HL-60 (cell line): ENCODE measurements around the gene PAK4.

Experiments used
- CTCF ChIP-seq: IDR thresholded peaks from one replicate; pipeline ENCODE4 v1.5.1; 2011; ENCODE audit warnings: low read length, control low read depth, inconsistent platforms; ENCODE audit not compliant: insufficient read depth
- POLR2AphosphoS5 ChIP-seq: IDR thresholded peaks from 2 replicates; pipeline ENCODE4 v1.6.1; 2012; ENCODE audit warnings: low read depth
- TF ChIP-seq, protein P1 (sequence below): IDR thresholded peaks from 2 replicates; pipeline ENCODE4 v1.6.1; 2012; ENCODE audit warnings: low read depth; ENCODE audit not compliant: insufficient replicate concordance

DNA sequence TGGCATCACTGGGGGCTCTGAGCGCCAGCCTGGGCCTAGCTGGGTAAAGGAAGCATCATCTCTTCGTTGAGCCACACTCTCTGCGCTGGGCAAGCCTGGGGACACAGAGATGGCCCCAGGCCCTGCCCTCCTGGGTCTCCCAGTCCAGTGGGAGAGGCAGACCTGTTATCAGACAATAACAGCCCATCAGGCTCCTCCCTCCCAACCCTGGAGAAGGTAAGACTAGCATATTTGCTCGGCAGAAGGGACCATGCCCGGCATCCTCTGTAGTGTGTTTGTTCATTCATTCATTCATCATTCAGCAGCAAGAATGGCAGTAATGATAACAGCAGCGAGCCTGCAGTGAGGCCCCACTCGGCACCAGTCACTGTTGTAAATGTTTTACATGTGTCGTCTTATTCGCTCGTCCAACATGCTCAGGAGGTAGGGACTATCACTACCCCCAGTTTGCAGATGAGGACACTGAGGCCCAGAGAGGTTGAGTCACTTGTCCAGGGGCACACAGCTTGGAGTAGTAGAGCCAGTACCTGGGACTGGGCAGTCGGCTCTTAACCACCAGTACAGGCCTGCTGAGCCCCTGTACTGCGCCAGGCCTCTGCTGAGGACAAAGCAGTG lies 33.2 kb downstream of the PAK4 start:
- TF ChIP-seq, protein P1, sequence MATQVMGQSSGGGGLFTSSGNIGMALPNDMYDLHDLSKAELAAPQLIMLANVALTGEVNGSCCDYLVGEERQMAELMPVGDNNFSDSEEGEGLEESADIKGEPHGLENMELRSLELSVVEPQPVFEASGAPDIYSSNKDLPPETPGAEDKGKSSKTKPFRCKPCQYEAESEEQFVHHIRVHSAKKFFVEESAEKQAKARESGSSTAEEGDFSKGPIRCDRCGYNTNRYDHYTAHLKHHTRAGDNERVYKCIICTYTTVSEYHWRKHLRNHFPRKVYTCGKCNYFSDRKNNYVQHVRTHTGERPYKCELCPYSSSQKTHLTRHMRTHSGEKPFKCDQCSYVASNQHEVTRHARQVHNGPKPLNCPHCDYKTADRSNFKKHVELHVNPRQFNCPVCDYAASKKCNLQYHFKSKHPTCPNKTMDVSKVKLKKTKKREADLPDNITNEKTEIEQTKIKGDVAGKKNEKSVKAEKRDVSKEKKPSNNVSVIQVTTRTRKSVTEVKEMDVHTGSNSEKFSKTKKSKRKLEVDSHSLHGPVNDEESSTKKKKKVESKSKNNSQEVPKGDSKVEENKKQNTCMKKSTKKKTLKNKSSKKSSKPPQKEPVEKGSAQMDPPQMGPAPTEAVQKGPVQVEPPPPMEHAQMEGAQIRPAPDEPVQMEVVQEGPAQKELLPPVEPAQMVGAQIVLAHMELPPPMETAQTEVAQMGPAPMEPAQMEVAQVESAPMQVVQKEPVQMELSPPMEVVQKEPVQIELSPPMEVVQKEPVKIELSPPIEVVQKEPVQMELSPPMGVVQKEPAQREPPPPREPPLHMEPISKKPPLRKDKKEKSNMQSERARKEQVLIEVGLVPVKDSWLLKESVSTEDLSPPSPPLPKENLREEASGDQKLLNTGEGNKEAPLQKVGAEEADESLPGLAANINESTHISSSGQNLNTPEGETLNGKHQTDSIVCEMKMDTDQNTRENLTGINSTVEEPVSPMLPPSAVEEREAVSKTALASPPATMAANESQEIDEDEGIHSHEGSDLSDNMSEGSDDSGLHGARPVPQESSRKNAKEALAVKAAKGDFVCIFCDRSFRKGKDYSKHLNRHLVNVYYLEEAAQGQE, result no peak
- TF ChIP-seq CTCF, result no peak
- no peak for TF ChIP-seq POLR2AphosphoS5
